LNCaP clone FGC (cell line): ENCODE data around the gene CSDE1.
"Not testable (repeated sequence)": the region's sequence is repeated elsewhere in the genome, so short reads cannot be mapped to it uniquely, and the experiment has no call there.

Source experiments
- DNase-seq: peaks from one replicate; pipeline ENCODE4 v3.0.0-alpha.2; 2011; ENCODE audit warnings: low read depth
- H3K4me3 ChIP-seq: 2 replicates; pipeline ENCODE4 v1.5.1; 2011; ENCODE audit warnings: mild to moderate bottlenecking, low read depth, low read length, control low read depth
- TF ChIP-seq, protein P1 (sequence below): IDR thresholded peaks from 2 replicates; pipeline ENCODE4 v1.5.1; 2012; ENCODE audit warnings: mild to moderate bottlenecking; ENCODE audit not compliant: control insufficient read depth, insufficient read depth; ENCODE audit errors: extremely low read depth

Gene CSDE1

DNA sequence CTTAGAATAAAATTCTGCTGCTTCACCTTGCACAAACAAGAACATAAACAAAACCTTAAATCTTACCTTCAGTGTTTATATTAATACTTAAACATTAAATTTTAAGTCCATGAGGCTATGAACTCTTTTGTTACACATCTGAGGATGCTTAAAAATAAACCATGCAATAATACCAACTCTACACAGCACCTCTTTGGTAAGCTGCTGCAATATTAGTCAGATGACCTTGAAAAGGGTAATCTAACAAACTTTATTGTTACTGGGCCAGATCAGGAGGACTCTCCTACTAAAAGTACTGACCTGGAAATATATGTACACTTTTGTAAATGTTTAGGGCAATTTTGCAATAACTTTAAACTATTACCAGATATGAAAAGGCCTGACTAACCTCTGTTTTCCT, 21.9 kb upstream of the CSDE1 start:
- DNase-seq, result no peak
- TF ChIP-seq, protein P1, sequence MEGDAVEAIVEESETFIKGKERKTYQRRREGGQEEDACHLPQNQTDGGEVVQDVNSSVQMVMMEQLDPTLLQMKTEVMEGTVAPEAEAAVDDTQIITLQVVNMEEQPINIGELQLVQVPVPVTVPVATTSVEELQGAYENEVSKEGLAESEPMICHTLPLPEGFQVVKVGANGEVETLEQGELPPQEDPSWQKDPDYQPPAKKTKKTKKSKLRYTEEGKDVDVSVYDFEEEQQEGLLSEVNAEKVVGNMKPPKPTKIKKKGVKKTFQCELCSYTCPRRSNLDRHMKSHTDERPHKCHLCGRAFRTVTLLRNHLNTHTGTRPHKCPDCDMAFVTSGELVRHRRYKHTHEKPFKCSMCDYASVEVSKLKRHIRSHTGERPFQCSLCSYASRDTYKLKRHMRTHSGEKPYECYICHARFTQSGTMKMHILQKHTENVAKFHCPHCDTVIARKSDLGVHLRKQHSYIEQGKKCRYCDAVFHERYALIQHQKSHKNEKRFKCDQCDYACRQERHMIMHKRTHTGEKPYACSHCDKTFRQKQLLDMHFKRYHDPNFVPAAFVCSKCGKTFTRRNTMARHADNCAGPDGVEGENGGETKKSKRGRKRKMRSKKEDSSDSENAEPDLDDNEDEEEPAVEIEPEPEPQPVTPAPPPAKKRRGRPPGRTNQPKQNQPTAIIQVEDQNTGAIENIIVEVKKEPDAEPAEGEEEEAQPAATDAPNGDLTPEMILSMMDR, result no peak
- peak overlapping the region; percentile 96 for H3K4me3 ChIP-seq

DNA sequence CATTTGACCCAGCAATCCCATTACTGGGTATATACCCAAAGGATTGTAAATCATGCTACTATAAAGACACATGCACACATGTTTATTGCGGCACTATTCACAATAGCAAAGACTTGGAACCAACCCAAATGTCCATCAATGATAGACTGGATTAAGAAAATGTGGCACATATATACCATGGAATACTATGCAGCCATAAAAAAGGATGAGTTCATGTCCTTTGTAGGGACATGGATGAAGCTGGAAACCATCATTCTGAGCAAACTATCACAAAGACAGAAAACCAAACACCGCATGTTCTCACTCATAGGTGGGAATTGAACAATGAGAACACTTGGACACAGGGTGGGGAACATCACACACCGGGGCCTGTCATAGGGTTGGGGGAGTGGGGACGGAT, 18.9 kb upstream of the CSDE1 start:
- not testable (repeated sequence) for DNase-seq, H3K4me3 ChIP-seq

DNA sequence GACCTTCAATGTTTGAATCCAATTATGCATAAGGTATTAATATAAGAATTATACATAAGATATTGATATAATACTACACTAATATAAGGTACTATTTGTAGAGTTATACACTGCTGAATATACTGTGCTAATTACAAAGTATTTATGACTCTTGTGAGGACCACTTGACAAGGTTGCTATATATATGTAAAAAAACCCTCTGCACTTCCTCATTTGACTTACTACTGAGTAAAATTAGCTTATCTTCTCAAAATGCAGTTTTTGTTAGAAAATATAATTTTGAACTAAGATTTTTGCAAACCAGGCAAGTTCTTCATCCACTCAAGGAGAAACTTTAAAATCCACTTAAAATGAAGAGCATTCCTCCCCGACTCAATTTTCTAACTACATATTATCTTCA, 14.2 kb upstream of the CSDE1 start:
- TF ChIP-seq, protein P1, result no peak
- no peak for DNase-seq
- no peak overlapping the region for H3K4me3 ChIP-seq

DNA sequence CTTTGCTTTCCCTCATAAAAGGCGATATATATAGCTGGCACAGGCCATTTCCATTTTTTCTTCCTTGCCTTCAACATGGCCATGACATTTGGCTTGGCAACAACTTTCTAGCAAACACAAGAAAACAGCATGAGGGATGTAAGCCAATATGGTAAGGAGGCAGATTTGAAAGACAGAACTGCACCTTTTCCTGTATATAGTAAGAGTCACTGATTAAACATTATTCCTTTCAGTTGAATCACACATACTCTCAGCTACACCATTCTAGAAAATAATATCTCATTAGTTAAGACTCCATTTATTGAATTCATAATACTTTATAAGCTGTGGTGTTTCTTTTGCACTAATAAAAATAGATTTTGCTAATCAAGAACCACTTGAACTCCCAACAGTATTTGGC, 13.2 kb upstream of the CSDE1 start:
- TF ChIP-seq, protein P1, result no peak
- no peak overlapping the region for H3K4me3 ChIP-seq
- no peak for DNase-seq

DNA sequence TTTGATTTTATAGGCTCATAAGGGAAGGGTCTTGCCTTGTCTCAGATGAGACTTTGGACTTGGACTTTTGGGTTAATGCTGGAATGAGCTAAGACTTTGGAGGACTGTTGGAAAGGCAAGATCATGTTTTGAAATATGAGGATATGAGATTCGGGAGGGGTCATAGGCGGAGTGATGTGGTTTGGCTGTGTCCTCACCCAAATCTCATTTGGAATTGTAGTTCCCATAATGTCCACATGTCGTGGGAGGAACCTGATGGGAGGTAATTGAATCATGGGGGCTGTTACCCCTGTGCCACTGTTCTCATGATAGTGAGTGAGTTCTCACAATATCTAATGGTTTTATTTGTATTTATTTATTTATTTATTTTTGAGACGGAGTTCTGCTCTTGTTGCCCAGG, 6.9 kb upstream of the CSDE1 start:
- H3K4me3 ChIP-seq, result no peak overlapping the region
- TF ChIP-seq, protein P1, result no peak
- no peak for DNase-seq

DNA sequence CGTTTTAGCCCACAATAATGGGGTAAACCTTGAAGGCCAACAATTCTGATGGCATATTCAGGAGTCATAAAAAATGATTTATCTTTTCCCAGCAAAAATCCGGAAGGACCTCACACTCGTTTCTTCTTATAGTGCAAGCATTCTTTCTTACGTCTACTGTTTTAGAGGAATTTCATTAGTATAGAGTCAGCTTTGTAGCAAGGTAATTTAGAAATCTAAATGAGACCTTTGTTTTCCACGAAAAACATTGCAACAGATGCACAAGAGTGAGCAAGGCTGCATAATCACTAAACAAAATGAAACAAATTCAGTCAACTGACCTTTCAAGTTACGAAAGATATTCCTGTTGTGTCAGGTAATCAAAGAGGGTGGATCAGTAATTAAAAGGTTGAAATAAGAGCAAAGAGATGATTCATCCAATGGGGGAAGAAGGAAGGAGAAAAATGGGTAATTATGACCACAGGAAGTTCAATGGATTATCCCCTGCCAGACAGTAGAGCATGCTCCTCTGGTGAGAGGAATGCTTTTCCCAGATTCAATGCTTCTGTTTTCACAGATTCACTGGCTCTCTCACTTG, 560 bp upstream of the CSDE1 start:
- DNase-seq, result no peak
- peak overlapping the region; percentile 99 for H3K4me3 ChIP-seq
- TF ChIP-seq, protein P1, result no peak

DNA sequence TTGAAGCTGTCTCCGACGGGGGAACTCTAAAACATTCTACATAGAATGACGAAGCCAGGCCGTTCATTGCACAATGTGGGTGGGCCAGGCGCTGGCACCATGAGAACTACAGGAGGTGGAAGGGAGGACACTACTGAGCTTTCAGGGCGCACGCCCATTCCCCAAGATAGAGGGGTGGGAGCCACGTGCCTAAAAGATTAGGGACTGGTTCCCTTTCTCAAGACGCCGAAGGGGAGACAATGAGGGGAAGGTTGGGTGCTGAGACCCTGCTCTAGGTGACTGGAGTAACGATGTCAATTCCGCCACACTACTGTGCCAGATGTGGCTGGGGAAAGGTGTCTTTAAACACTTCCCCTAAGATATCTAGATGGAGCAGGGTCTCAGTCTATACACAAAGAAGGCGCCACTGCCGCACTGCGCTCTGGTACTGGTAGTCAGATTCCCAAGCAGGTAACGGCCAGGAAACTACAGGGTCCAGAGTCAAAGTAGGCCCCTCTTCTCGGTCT, 782 bp downstream of the CSDE1 start:
- DNase-seq, result no peak
- H3K4me3 ChIP-seq, result peak overlapping the region; percentile 99
- TF ChIP-seq, protein P1, result no peak
